RKO (cell line): ENCODE data around the gene RAB31.

Experiments
- DNase-seq: peaks from one replicate; pipeline ENCODE4 v3.0.0-alpha.2; 2016; ENCODE audit warnings: low spot score

RAB31 gene

DNA sequence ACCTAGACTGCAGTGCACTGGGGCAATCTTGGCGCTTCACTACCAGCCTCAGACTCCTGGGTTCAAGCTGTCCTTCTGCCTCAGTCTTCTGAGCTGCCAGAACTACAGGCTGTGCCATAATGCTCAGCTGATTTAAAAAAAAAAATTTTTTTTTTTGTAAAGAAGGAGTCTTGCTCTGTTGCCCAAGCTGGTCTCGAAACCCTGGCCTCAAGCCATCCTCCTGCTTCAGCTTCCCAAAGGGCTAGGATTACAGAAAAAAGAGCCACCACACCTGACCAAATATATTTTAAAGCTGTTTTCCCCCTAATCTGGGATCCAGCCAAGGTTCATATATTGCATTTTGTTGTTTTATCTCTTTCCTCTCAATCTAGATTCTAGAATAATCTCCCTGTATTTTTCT is 82.2 kb downstream of the RAB31 start:
- no peak for DNase-seq

DNA sequence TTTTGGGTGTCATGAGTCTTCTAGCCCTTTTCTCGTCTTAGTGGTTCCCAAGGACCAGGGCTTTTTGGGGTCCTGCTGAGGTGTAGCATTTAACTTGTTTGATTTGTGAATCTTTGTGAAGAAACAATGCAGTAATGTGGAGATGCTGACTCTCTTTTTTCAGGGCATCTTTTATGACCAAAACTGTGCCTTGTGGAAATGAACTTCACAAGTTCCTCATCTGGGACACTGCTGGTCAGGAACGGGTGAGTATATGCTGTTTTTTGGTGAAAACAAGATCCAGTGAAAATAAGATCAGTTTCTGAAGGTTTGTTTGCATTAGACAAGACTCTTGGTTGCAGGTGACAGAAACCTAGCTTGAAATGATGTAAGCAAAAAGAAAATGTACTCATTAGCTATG is 83.9 kb downstream of the RAB31 start:
- no peak for DNase-seq

DNA sequence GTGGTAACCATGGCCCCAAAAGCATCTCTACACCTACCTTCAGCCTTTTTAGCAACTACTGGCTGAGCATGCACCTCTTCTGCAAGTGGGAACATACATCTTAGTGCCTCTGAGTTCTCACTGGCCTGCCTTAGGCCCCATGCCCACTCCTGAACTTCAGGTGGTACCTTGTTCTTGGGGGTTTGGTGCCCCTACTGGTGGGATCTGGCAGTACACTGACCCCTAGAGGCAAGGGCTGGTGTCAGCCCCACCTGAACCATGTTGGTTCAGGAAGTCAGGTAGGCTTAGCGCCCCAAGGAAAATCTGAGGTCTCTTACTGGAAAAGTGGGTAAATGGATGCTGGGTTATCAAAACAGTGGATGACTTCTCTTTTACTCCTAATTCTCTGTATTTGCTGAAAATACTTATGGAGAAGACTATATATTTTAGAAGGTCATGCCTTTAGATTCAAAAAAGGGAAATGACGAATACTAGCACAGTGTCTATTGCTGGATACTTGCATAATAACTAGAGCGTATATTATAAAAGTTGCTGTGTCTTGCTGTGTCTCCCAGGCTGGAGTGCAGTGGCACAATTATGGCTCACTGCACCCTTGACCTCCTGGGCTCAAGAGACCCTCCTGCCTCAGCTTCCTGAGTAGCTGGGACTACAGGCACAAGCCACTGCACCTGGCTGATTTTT is 84.6 kb downstream of the RAB31 start:
- DNase-seq: no peak

DNA sequence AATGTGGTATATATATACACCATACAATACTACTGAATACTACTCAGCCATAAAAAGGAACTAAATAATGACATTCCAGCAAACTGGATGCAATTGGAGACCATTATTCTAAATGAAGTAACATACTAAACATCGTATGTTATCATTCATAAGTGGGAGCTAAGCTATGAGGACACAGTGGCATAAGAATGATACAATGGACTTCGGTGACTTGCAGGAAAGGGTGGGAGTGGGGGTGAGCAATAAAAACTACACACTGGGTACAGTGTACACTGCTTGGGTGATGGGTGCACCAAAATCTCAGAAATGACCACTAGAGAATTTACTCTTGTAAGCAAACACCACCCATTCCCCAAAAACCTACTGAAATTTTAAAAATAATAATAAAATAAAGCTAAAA is 87.9 kb downstream of the RAB31 start:
- DNase-seq: no peak

DNA sequence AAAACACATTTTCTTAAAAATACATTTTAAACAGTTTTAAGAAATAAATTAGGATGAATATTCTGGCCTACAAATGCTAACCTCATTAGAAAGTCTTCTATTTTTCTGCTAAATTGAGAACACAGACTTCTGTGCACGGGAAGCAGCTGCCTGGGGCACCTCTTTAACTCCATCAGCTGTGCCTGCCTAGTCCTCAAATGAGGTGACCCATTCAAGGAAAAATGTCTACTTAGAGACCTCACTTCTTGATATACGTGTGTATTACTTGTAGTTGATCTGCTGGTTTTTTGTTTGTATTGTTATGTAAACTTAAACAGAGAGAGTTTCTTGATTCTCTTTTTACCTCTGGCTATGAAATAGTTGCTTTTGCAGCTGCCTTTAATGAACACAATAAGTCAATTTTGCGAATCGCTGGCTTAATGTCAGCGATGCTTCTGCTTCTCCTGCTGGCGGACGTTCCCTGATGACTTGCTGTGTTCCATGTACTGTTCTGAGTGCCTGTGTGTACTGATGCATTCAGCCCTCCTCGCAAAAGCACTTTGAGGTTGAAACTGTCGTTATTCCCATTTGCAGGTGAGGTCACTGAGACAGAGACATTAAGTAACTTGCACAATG is 88.9 kb downstream of the RAB31 start:
- DNase-seq: no peak

DNA sequence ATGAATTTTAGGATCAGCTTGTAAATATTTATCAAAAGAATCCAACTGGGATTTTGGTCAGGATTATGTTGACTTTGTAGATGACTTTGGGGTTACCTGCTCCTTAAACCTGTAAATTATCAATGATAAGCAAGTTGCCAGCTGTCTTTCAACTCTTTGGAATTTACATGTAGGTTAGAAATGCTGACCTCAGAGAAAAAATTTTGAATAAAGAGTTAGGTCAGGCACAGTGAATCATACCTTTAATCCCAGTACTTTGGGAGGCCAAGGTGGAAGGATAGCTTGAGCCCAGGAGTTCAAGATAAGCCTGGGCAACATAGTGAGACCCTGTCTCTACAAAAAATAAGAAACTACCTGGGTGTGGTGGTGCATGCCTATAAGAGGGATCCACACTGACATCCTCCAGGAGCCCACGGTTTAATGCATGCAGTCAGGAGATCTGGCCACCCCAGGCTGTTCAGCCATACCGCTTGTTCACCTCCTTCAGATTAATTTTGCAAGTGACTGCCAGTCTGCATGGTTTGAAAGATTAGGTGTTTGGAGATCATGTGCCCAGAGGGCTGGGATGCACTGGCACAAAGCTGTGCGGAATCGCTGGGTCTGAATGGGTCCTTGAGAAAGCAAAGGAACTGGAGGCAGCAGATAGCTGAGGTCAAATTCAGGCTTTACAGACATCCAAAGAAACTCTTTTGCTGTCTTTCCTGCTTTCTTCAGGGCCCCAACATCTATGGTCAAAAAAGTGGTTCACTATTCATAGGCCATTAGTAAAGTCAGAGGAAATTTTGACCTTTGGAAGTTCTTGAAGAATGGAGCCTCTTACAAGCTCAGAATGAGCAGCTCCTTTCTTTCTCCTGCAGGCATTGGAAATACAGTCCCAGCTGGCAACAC is 94.3 kb downstream of the RAB31 start:
- no peak for DNase-seq

DNA sequence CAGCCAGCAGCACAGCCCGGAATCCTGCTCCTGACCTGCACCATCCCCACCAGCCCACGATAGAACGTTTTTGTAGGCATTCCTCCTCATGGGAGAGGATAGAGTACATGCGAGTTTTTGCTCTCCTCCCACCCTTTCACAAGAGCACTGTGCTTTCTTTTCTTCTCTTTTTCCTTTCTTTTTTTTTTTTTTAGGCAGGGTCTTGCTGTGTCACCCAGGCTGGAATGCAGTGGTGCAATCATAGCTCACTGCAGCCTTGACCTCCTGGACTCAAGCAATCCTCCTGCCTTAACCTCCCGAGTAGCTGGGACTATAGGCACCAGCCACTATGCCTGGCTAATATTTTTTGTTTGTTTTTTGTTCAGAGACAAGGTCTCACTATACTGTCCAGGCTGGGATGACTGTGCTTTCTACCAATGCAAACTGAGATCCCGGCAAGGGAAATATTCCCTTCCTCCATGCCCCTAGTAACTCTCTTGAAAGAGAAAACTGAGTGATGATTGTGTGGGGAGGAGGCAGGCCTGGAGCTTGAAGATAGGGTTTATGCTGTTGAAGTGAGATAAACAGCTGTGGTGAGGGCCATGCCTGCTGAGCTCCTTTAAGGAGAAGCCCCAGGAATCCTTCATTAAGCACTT is 95.1 kb downstream of the RAB31 start:
- DNase-seq: no peak

DNA sequence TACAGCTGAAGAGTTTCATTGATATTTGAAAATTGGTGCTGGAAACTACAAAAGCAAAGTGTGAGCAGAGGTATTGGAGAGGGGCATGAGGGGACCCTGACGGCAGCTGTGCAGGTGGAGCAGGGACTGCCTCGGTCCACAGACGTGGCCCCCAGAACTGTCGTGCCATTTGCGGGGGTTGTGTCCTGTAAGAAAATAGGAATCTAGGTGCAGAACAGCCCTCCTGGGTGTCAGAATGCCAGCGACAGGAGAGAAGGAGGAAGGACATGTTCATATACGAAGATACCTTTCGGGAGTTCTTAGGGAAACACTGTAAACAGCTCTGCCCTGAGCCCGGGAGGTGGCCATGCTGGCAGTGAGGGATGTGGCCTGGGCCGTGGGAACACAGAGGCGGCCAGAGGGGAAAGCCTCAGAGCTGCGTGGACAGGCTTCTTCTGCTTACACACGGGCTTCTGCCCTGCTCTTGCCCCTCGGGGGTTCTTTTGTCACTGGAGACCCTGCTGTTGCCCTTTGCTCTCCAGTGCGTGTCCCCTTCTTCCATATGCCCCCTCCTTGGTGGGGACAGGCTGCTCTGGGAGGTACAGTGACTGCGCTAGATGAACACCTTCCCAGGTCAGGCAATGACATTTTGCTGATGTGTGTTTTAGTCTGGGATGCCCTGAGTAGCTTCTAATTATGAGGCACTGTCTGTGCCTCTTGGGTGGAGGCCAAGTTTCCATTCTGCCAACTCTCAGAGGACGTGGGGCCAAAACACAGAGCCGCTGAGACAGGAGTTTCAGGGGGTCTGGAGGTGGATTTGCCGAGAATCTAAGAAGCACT is 95.8 kb downstream of the RAB31 start:
- no peak for DNase-seq

DNA sequence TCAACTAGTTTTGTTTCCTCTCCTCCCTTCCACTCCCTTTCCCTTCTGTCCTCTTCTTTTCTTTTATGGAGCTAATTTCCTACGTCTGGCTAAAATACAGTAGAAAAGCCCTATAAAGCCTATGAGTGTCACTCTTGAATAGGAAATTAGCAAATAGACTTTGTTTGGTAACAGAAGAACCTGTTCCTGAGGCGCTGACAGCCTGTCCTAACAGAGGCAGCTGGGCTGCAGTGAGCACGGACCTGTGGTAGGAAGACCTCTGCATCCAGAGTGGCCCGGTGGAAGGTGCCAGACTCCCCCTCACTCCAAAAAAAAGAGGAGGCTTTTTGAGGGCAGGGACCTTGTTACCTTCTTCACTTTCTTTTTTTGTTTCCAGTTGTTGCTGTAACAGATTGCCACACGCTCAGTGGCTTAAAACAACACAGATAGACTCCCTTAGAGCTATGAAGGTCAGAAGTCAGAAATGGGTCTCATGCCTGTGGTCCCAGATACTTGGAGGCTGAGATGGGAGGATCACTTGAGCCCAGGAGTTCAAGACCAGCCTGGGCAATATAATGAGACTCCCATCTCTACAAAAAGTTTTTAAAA is 96.5 kb downstream of the RAB31 start:
- no peak for DNase-seq

DNA sequence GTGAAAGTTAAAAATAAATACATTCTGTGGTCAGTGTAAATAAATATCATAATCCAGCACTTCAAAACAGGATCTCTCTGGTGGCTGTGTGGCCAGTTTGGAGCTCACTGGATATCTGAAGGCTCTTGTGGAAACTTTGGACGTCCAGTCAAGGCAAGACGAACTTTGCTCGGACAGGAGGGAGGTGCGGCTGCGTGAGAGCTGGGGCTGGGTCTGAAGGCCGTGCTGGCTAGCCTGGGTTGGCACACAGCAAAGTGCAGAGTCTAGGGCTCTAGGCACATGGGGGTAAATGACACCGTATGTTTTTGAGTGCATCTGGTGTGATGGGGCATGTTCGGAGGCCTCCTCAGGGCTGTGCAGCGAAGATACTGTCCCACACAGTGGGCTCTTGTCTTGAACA is 98.8 kb downstream of the RAB31 start:
- DNase-seq: no peak

DNA sequence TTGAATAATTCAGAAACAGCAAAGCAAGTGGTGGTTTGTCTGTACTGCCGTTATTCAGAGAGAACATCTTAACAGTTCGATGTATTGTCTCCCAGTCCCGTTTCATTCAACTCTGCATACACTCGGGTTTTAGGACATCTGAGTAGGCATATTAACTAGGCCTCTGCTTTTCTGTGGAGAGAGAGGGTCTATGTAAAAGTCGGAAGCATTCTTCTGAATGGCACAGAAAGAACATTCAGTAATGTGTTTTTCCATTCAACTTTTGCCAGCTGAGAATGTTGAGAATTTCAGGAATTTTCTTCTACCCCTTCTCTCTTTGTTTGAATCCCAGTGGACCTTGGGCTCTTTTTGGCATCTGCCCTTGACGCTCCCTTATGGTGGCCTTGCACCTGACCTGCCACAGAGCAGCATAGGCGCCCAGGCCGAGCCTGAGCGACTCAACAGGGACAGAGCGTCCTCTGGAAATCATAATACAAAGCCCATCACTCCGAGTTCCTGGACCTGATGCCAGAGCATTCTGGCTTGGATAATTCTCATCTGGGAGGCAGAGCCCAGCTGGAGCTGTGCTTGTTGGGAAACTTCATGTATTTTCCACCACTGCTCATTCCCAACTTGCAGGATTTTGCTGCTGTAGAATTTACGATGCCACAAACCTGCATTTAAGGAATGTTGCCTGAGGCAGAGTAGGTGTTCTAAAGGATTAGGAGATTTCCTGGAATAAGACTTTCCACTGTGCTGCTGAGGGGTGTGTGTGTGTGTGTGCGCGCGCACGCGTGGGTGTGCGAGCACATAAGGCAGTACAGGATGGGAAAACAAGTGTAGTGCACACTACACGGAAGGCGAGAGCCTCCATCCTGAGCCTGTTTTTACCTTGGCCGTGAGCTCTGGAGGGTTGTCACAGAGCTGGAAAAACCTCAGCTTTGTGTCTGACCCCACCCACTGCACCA is 100.5 kb downstream of the RAB31 start:
- DNase-seq: no peak

DNA sequence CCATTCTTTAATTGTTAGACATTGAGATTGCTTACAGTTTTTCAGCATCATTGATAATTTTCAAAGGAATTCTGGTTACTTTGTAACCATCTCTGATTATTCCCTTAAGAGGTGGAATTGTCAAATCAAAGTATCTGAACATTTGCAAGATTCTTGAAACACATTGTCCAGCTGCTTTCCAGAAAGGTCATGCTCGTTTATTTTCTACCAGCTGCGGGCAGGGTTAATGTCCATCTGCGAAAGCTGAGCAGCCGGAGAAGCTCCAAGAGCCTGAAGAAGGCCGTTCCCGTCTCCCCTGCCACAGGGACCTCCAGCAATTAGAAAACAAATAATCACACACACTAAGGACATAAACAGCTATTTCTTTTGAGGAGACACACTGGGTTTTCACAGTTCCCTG is 101.6 kb downstream of the RAB31 start:
- no peak for DNase-seq

DNA sequence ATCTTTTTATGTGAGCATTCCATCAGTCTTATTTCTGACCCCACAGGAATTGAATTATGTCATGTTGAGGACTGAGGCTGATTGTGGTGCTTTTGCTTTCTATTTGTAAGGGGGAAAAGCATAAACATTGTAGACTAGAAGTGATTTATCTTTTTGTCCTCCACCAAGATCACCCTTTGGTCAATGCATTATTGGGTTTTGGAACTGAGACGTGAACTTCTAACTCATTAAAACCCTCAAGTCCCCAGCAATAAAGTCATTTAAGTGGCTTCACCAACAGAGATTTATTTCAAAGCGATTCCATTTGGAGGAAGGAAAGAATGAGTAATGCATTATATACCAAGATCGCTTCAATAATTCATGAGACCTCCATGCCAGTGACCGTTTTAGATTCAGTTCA is 102.2 kb downstream of the RAB31 start:
- DNase-seq: no peak

DNA sequence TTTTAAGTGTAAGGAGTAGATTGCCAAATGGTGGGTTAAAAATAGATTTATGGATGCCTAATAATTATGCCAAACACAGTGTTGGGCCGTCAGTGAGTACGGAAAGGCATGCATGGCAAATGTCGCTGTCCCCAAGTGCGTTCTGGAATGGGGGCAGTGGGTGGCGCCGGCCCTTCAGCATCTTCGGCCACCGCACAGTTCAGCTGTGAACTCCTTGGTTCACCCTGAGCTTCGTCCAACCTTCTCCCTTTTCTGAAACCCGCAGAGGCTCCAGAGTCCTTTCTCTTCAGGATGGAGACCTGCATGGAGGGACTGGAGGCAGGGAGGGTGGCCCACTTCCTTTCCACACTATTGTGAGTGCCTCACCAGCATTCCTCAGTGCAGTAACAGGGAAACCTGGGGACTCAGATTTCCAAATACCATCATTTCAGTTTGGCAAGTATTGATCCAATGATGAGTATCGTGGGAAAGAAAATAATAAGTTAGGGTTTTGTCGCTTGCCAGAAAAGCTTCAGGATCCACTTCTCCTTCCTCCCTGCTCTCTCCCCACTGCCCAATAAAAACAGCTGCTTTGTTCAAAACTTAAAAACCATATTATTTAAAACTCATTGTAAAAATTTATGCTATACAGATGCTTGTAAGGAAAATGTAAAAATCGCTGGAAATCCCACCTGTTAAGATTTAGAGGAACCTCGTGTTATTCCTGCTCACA is 103.0 kb downstream of the RAB31 start:
- DNase-seq: no peak

DNA sequence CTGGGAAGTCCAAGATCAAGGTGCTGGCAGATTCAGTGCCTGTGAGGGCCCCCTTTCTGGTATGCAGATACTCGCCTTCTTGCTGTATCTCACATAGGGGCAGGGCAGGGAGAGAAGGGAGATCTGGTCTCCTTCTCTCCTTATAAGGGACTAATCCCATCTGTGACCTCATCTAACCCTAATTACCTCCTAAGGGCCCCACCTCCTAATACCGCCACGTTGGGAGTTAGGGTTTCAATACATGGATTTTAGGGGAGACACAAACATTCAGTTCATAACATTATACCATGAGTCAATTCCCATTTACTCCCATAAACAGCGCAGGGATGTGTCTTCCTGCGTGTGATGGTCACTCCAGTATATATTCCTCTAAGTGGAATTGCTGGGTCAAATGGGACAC is 103.9 kb downstream of the RAB31 start:
- DNase-seq: no peak

DNA sequence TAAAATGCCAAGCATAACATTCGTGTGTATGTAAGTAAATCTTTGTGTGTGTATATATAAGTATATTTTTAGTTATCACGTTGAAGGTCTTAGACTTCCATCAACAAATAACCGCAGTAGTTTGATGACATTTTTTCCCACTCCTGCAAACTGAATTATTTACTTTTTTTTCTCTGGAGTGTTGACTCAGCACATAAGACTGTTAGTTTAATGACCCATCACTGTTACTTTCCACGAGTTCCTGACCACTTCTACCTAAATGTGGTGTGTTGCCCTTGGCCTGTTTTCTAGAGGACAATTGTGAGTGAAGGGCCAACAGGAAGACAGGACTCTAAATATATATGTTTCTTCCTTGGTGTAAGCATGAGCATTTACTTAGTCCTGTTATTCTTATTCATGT is 106.3 kb downstream of the RAB31 start:
- DNase-seq: peak; percentile 13

DNA sequence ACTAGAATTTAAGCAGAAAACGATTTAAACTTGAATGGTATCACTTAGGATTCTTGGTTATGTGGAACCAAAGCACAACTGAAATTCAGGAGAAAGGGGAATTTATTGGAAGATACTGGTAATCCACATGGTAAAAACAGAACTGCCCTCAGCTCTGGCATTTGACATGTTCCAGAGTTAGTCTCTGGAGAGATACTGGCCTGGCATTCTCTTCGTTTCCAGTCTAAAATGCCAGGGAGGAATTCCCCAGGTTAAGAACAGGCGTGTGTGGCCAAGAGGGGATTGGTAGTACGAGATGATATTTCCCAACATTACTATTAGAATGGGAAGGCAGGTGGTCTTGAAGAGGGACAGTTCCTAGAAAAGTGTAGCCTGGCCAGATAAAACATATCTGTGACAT is 109.2 kb downstream of the RAB31 start:
- no peak for DNase-seq

DNA sequence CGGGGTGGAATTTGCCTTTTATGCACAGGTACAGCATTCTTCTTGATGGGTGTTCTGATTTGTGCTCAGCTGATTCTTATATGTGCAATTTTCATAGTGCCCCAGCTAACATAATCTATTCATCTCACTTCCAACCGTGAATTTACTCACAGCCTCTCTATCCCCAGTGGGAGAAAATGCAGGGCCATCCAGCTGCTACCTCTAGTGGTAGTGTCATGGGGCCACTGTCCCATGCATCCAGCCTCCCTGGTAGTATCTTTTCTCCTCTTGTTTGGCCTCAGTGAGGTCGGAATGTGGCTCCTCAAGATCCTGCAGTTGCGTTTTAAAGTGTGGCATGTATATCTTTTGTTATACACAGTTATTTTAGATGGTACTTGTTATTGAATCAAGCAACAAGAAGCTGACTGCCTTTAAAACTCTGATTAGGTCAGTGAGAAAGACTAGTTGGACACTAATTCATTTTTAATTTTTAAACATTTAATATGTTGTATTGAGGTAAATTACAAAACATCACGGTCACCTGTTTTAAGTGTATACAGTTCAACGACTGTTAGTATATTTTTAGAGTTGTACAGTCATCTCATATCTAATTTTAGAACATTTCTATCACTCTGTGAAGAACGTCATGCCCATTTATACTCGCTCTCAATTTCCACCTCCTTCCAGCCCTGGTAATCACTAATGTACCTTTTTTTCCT is 109.8 kb downstream of the RAB31 start:
- DNase-seq: no peak

DNA sequence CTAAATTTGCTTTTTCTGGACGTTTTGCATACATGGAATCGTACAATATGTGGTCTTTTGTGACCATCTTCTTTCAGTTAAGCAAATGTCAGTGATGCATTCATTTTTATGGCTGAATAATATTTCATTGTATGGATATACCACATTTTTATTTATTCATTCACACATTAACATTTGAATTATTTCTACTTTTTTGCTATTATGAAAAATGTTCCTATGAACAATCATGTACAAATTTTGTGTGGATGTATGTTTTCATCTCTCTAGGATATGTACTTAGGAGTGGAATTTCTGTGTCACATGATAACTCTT is 110.3 kb downstream of the RAB31 start:
- no peak for DNase-seq
